ENCODE data around the gene METTL25. TPM values are rescaled to one million over a fixed set of nuclear protein-coding genes. Genes with fewer than 3 reads are reported as not detected.

The METTL25 gene
- total RNA-seq, 4 donors from 2014 or later: 10.5 to 13.0 (median 11.8) TPM

GRCh38 chr12:82425241-82425640, 66.9 kb downstream of the METTL25 start:
- H3K27me3 ChIP-seq: no peaks in the 10 kb centered on the region
- intact Hi-C loops (cut with DNase I; ENCODE audit: low total_unique reads): no loop called here
- in situ Hi-C loops (cut with MboI; ENCODE audit: low sequenced_read_pairs in 4 of 4): no loop called here
- ATAC-seq (no peak), DNase-seq (no peak)
- H3K4me3 ChIP-seq: no peak overlapping the region
- H3K36me3 ChIP-seq: no peaks in the 10 kb centered on the region
- no peaks in the 10 kb centered on the region for H3K4me1 ChIP-seq
- no peak overlapping the region for H3K27ac ChIP-seq
- H3K9me3 ChIP-seq: no peaks in the 10 kb centered on the region
- TF ChIP-seq POLR2A (IDR thresholded peaks at IDR 0.05): no peak
- TF ChIP-seq, protein P1, sequence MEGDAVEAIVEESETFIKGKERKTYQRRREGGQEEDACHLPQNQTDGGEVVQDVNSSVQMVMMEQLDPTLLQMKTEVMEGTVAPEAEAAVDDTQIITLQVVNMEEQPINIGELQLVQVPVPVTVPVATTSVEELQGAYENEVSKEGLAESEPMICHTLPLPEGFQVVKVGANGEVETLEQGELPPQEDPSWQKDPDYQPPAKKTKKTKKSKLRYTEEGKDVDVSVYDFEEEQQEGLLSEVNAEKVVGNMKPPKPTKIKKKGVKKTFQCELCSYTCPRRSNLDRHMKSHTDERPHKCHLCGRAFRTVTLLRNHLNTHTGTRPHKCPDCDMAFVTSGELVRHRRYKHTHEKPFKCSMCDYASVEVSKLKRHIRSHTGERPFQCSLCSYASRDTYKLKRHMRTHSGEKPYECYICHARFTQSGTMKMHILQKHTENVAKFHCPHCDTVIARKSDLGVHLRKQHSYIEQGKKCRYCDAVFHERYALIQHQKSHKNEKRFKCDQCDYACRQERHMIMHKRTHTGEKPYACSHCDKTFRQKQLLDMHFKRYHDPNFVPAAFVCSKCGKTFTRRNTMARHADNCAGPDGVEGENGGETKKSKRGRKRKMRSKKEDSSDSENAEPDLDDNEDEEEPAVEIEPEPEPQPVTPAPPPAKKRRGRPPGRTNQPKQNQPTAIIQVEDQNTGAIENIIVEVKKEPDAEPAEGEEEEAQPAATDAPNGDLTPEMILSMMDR (IDR thresholded peaks at IDR 0.05 in 4 of 5, conservative IDR thresholded peaks at IDR 0.05 in 1 of 5): no peak

DNA sequence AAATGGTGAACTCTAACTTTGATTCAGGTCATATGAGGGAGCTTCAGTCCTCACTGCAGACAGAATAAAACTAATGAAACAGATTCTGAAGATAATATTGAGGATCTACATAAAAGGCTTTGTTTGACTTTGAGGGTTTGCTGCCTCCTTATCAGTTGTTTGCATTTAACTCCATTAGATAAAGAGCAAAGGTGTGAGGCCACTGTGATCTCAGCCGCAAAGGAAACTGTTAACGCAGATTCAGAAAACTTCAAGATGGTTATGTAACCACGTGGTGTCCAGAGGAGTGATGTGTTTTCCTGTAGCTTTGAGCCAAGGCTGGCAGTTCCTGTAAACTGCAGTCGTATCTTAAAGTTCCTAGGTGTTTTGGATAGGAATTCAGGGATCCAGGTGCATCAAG, 67.8 kb downstream of the METTL25 start:
- in situ Hi-C loops (cut with MboI; ENCODE audit: low sequenced_read_pairs in 4 of 4): no loop called here

DNA sequence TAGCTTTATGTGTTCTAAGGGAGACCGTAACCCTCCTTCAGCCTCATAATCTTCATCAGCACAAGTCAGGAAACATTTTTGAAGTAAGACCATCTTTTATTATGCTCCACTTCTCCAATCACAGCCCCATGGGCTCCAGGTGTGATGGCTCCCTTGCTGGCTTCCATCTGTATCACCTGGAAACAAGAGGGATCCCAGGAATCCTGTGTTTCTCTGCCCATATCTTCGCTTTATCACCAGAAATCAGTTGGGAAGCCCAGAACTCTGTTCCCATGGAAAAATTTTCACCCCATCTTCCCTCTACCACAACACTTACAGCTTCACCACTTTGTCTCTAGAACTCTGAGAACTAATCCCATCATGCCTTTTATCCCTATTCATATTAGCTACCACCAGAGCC, 68.3 kb downstream of the METTL25 start:
- no peak overlapping the region for H3K27ac ChIP-seq
- H3K4me1 ChIP-seq: no peaks in the 10 kb centered on the region
- H3K36me3 ChIP-seq: no peaks in the 10 kb centered on the region
- ATAC-seq: no peak
- DNase-seq: no peak
- H3K4me3 ChIP-seq: no peak overlapping the region
- no peaks in the 10 kb centered on the region for H3K9me3 ChIP-seq
- in situ Hi-C loops (cut with MboI; ENCODE audit: low sequenced_read_pairs in 4 of 4): no loop called here
- intact Hi-C loops (cut with DNase I; ENCODE audit: low total_unique reads): no loop called here
- TF ChIP-seq, protein P1 (IDR thresholded peaks at IDR 0.05 in 4 of 5, conservative IDR thresholded peaks at IDR 0.05 in 1 of 5): no peak
- H3K27me3 ChIP-seq: no peaks in the 10 kb centered on the region

More for the DNA sequence above, 67.8 kb downstream of the METTL25 start:
- no peaks in the 10 kb centered on the region for H3K9me3 ChIP-seq
- no peak for ATAC-seq
- H3K4me3 ChIP-seq: no peak overlapping the region
- intact Hi-C loops (cut with DNase I; ENCODE audit: low total_unique reads): no loop called here
- no peak overlapping the region for H3K27ac ChIP-seq
- no peaks in the 10 kb centered on the region for H3K4me1 ChIP-seq
- no peak for DNase-seq
- H3K27me3 ChIP-seq: no peaks in the 10 kb centered on the region
- TF ChIP-seq, protein P1 (IDR thresholded peaks at IDR 0.05 in 4 of 5, conservative IDR thresholded peaks at IDR 0.05 in 1 of 5): no peak
- TF ChIP-seq POLR2A (IDR thresholded peaks at IDR 0.05): no peak
- no peaks in the 10 kb centered on the region for H3K36me3 ChIP-seq

GRCh38 chr12:82430541-82431145, 72.3 kb downstream of the METTL25 start:
- Histone ChIP-seq H3K9me3 (no peaks in the 10 kb centered on the region), H3K27ac (no peak overlapping the region), H3K36me3 (no peaks in the 10 kb centered on the region), H3K4me1 (no peaks in the 10 kb centered on the region), H3K4me3 (no peak overlapping the region), H3K27me3 (no peaks in the 10 kb centered on the region)
- TF ChIP-seq POLR2A (IDR thresholded peaks at IDR 0.05): no peak
- TF ChIP-seq, protein P1 (IDR thresholded peaks at IDR 0.05 in 4 of 5, conservative IDR thresholded peaks at IDR 0.05 in 1 of 5): no peak
- no peak for ATAC-seq
- in situ Hi-C loops (cut with MboI; ENCODE audit: low sequenced_read_pairs in 4 of 4): no loop called here
- intact Hi-C loops (cut with DNase I; ENCODE audit: low total_unique reads): no loop called here
- DNase-seq: no peak

GRCh38 chr12:82434392-82434911, 76.1 kb downstream of the METTL25 start:
- H3K36me3 ChIP-seq: peaks cover 0 to 7% of the 10 kb centered on the region in 2 donors
- DNase-seq (no peak), ATAC-seq (no peak)
- no peak overlapping the region for H3K27ac ChIP-seq
- H3K27me3 ChIP-seq: no peaks in the 10 kb centered on the region
- no peak overlapping the region for H3K4me3 ChIP-seq
- H3K9me3 ChIP-seq: no peaks in the 10 kb centered on the region
- in situ Hi-C loops (cut with MboI; ENCODE audit: low sequenced_read_pairs in 4 of 4): no loop called here
- TF ChIP-seq POLR2A (IDR thresholded peaks at IDR 0.05): no peak
- TF ChIP-seq, protein P1 (IDR thresholded peaks at IDR 0.05 in 4 of 5, conservative IDR thresholded peaks at IDR 0.05 in 1 of 5): no peak
- no peaks in the 10 kb centered on the region for H3K4me1 ChIP-seq
- intact Hi-C loops (cut with DNase I; ENCODE audit: low total_unique reads): no loop called here
